PC-3 (cell line): ENCODE measurements around the gene BCL3. TPM values are rescaled to one million over a fixed set of nuclear protein-coding genes. Genes with fewer than 3 reads are reported as not detected.

Source experiments
- ATAC-seq: fragments of 200-7000 bp; cut with Tn5 transposase; 2 replicates; pipeline ENCODE4 v1.9.1; 2020; ENCODE audit warnings: mild to moderate bottlenecking, moderate library complexity
- BruUV-seq: library from RNA; stranded (reverse); fragments of 400-500 nt; replicated peaks from 2 replicates; lab custom pipeline; 2021; lab: Mats Ljungman, UMichigan
- CTCF ChIA-PET: fragments of 300-600 bp; sonication (Branson Sonifier 250); formaldehyde crosslinking; loops from one replicate; lab custom pipeline; 2022; ENCODE audit warnings: antibody characterized with exemption; lab: Charles Lee
- POLR2A ChIA-PET: fragments of 300-600 bp; sonication (Branson Sonifier 250); formaldehyde crosslinking; loops from one replicate; lab custom pipeline; 2022; ENCODE audit warnings: antibody characterized with exemption; ENCODE audit not compliant: unreplicated experiment; lab: Charles Lee
- DNase-seq: peaks from one replicate; pipeline ENCODE4 v3.0.0-alpha.2; 2015
- H2AFZ ChIP-seq: fragments of 300-600 bp; sonication (generic); 2 replicates; pipeline ENCODE4 v1.6.0; 2016; ENCODE audit warnings: antibody characterized with exemption, low read length
- H3F3A ChIP-seq: fragments of 300-600 bp; sonication (generic); one replicate; pipeline ENCODE4 v1.6.0; 2017; ENCODE audit warnings: antibody characterized with exemption, low read length, control low read depth, mild to moderate bottlenecking; ENCODE audit not compliant: unreplicated experiment
- H3K27ac ChIP-seq: fragments of 300-600 bp; sonication (generic); 2 replicates; pipeline ENCODE4 v1.5.1; 2016; ENCODE audit warnings: mild to moderate bottlenecking, low read length
- H3K27me3 ChIP-seq: fragments of 300-600 bp; sonication (generic); 2 replicates; pipeline ENCODE4 v1.6.1; 2016; ENCODE audit warnings: low read length, mixed read lengths
- H3K36me3 ChIP-seq: fragments of 300-600 bp; sonication (generic); 2 replicates; pipeline ENCODE4 v1.6.1; 2016; ENCODE audit warnings: low read depth, mixed run types, low read length, mixed read lengths
- H3K4me1 ChIP-seq: fragments of 300-600 bp; sonication (generic); 2 replicates; pipeline ENCODE4 v1.5.1; 2016; ENCODE audit warnings: low read length; ENCODE audit not compliant: insufficient read depth
- H3K4me2 ChIP-seq: fragments of 300-600 bp; sonication (generic); 2 replicates; pipeline ENCODE4 v1.6.0; 2016; ENCODE audit warnings: low read length
- H3K4me3 ChIP-seq: fragments of 300-600 bp; sonication (generic); 2 replicates; pipeline ENCODE4 v1.5.1; 2016; ENCODE audit warnings: mild to moderate bottlenecking, low read length, mixed read lengths
- H3K79me2 ChIP-seq: fragments of 300-600 bp; sonication (generic); 2 replicates; pipeline ENCODE4 v1.6.1; 2017; ENCODE audit warnings: low read length, mixed read lengths
- H3K9ac ChIP-seq: fragments of 300-600 bp; sonication (generic); 2 replicates; pipeline ENCODE4 v1.6.0; 2016; ENCODE audit warnings: mild to moderate bottlenecking, low read length
- H3K9me2 ChIP-seq: fragments of 300-600 bp; sonication (generic); replicated peaks from 2 replicates; pipeline ENCODE4 v1.6.1; 2016; ENCODE audit warnings: mixed run types, low read length, mixed read lengths
- H3K9me3 ChIP-seq: fragments of 300-600 bp; sonication (generic); 2 replicates; pipeline ENCODE4 v1.6.1; 2016; ENCODE audit warnings: low read length, mixed read lengths
- H4K20me1 ChIP-seq: fragments of 300-600 bp; sonication (generic); 2 replicates; pipeline ENCODE4 v1.6.1; 2016; ENCODE audit warnings: low read length, mixed read lengths
- CTCF ChIP-seq: fragments of 300-600 bp; sonication (generic); conservative IDR thresholded peaks from 2 replicates; pipeline ENCODE4 v1.5.1; 2017; ENCODE audit warnings: antibody characterized with exemption, low read depth, mild to moderate bottlenecking, low read length
- EZH2 ChIP-seq: fragments of 300-600 bp; sonication (generic); IDR thresholded peaks from one replicate; pipeline ENCODE4 v1.6.1; 2017; ENCODE audit warnings: antibody characterized with exemption, mild to moderate bottlenecking, low read length; ENCODE audit not compliant: unreplicated experiment
- EZH2phosphoT487 ChIP-seq: fragments of 300-600 bp; sonication (generic); IDR thresholded peaks from 2 replicates; pipeline ENCODE4 v1.6.1; 2018; ENCODE audit warnings: mild to moderate bottlenecking, antibody characterized with exemption, low read length, borderline replicate concordance
- intact Hi-C: fragments of 100-400 bp; cut with micrococcal nuclease; formaldehyde crosslinking; loops from 2 replicates; pipeline ENCODE4 v1.9.0; 2023
- total RNA-seq: library from RNA; depleted of rRNA; stranded (reverse); fragments of >200 nt; gene quantifications from 2 replicates; pipeline ENCODE4 v1.2.3, GENCODE V29; 2014

Gene BCL3
- total RNA-seq, 1 experiment from 2014 or later, result 25.5 TPM

GRCh38 chr19:44725251-44725650, 23.3 kb upstream of the BCL3 start:
- Histone ChIP-seq H3K4me3 (peak overlapping the region; percentile 58; the same call in 1 of the 2 replicates), H3K79me2 (no peaks in the 10 kb centered on the region), H3K9me2 (no peaks in the 10 kb centered on the region), H3K9ac (peak overlapping the region; percentile 43), H4K20me1 (no peaks in the 10 kb centered on the region), H3K4me1 (peaks cover 23% of the 10 kb centered on the region), H3F3A (no peaks in the 10 kb centered on the region), H3K9me3 (no peaks in the 10 kb centered on the region), H2AFZ (peak overlapping the region; percentile 38; the same call in 1 of the 2 replicates), H3K36me3 (no peaks in the 10 kb centered on the region), H3K27me3 (no peaks in the 10 kb centered on the region), H3K4me2 (peak overlapping the region; percentile 84), H3K27ac (peak overlapping the region; percentile 76)
- no peak for DNase-seq
- intact Hi-C loops, result loop anchor here (2.0 kb wide), 1 partner anchor 24 kb away; the partner anchor contains the start of gene BCL3
- no TSS peak for BruUV-seq
- peak; percentile 38 for ATAC-seq
- TF ChIP-seq EZH2phosphoT487, result no peak
- no peak for TF ChIP-seq CTCF
- no peak for TF ChIP-seq EZH2
- ChIA-PET POLR2A (no interaction called here), CTCF (interaction anchor here (0.6 to 2.4 kb wide), 2 partner anchors 16 to 46 kb away, joined by 7 to 53 read pairs; no protein-coding TSS in a partner anchor)

GRCh38 chr19:44725684-44726083, 22.8 kb upstream of the BCL3 start:
- no peaks in the 10 kb centered on the region for H4K20me1 ChIP-seq
- DNase-seq (no peak), ATAC-seq (no peak)
- no peak overlapping the region; the same call in 1 of the 2 replicates for H3K9ac ChIP-seq
- no peaks in the 10 kb centered on the region for H3K9me2 ChIP-seq
- H2AFZ ChIP-seq, result no peak overlapping the region
- H3F3A ChIP-seq, result no peaks in the 10 kb centered on the region
- no peaks in the 10 kb centered on the region for H3K79me2 ChIP-seq
- H3K4me3 ChIP-seq, result no peak overlapping the region; the same call in 1 of the 2 replicates
- H3K4me1 ChIP-seq, result peaks cover 23% of the 10 kb centered on the region
- no peak overlapping the region for H3K27ac ChIP-seq
- no peaks in the 10 kb centered on the region for H3K36me3 ChIP-seq
- intact Hi-C loops, result loop anchor here (2.0 kb wide), 1 partner anchor 23 kb away; the partner anchor contains the start of gene BCL3
- CTCF ChIA-PET, result interaction anchor here (0.6 to 2.4 kb wide), 2 partner anchors 16 to 45 kb away, joined by 7 to 53 read pairs; no protein-coding TSS in a partner anchor
- TSS peak; percentile 28 for BruUV-seq
- no peaks in the 10 kb centered on the region for H3K27me3 ChIP-seq
- no peaks in the 10 kb centered on the region for H3K9me3 ChIP-seq
- TF ChIP-seq EZH2 (no peak), EZH2phosphoT487 (no peak), CTCF (no peak)
- POLR2A ChIA-PET, result no interaction called here
- peak overlapping the region; percentile 84 for H3K4me2 ChIP-seq

- POLR2A ChIA-PET, result no interaction called here
- no peak for TF ChIP-seq CTCF
- TF ChIP-seq EZH2, result no peak
- TF ChIP-seq EZH2phosphoT487, result no peak
- no peak overlapping the region for H3K27ac ChIP-seq
- no peaks in the 10 kb centered on the region for H3F3A ChIP-seq
- no peak for ATAC-seq
- H4K20me1 ChIP-seq, result no peaks in the 10 kb centered on the region
- no peak for DNase-seq
- H3K4me2 ChIP-seq, result no peak overlapping the region
- H3K9ac ChIP-seq, result no peak overlapping the region
- no peaks in the 10 kb centered on the region for H3K9me2 ChIP-seq
- no peak overlapping the region for H3K4me3 ChIP-seq
- no peak overlapping the region for H2AFZ ChIP-seq
- no peaks in the 10 kb centered on the region for H3K79me2 ChIP-seq
- CTCF ChIA-PET, result no interaction called here
- no TSS peak for BruUV-seq
- H3K9me3 ChIP-seq, result no peaks in the 10 kb centered on the region
- H3K36me3 ChIP-seq, result no peaks in the 10 kb centered on the region
- H3K4me1 ChIP-seq, result peaks cover 23% of the 10 kb centered on the region
- intact Hi-C loops, result no loop called here
- no peaks in the 10 kb centered on the region for H3K27me3 ChIP-seq
These were observed 22.0 kb upstream of the BCL3 start for GRCh38 chr19:44726465-44726864.
